ENCODE measurements around the gene AKIRIN2. TPM values are rescaled to one million over a fixed set of nuclear protein-coding genes. Genes with fewer than 3 reads are reported as not detected.

The AKIRIN2 gene
- total RNA-seq: 10 to 100 TPM; 64.5 to 71.0 TPM

- Mint-ChIP-seq H3K4me3 (peak within 1 kb of the TSS; percentile 90 to 97), H3K9me3 (no peaks in the 10 kb centered on the region), H3K27me3 (ENCODE audit: low read depth) (no peaks in the 10 kb centered on the region), H3K27ac (peak within 1 kb of the TSS; percentile 86), H3K4me1 (ENCODE audit: low read depth) (peaks cover 61% of the 10 kb centered on the region), H3K36me3 (ENCODE audit: insufficient read depth in 2 of 2) (peaks cover 6 to 7% of the 10 kb centered on the region in 2 donors)
- DNase-seq (peak; percentile 95 to 96), ATAC-seq (replicated peaks in 1 of 2) (peak; percentile 69 to 70)
Measured at GRCh38 chr6:87701676-87702588, at the start of gene AKIRIN2. TSS of gene AKIRIN2 (minus strand) at chr6:87702233. CDS start at chr6:87701684, 549 bp downstream.

GRCh38 chr6:87747646-87748045 lies 45.6 kb upstream of the AKIRIN2 start:
- Mint-ChIP-seq H3K36me3 (ENCODE audit: insufficient read depth in 2 of 2) (no peaks in the 10 kb centered on the region), H3K27ac (no peak overlapping the region), H3K4me1 (ENCODE audit: low read depth) (peaks cover 5% of the 10 kb centered on the region), H3K9me3 (peaks cover 0 to 2% of the 10 kb centered on the region in 2 donors), H3K27me3 (ENCODE audit: low read depth) (peaks cover 14% of the 10 kb centered on the region), H3K4me3 (no peak overlapping the region)
- ATAC-seq (replicated peaks in 1 of 2): no peak
- no peak for DNase-seq

- no peak for DNase-seq
- H3K27me3 Mint-ChIP-seq (ENCODE audit: low read depth): peaks cover 14% of the 10 kb centered on the region
- peaks cover 18% of the 10 kb centered on the region for H3K4me1 Mint-ChIP-seq (ENCODE audit: low read depth)
- ATAC-seq (replicated peaks in 1 of 2): no peak
- no peak overlapping the region for H3K4me3 Mint-ChIP-seq
- H3K36me3 Mint-ChIP-seq (ENCODE audit: insufficient read depth in 2 of 2): no peaks in the 10 kb centered on the region
- no peak overlapping the region for H3K27ac Mint-ChIP-seq
- H3K9me3 Mint-ChIP-seq: peaks cover 2 to 6% of the 10 kb centered on the region in 2 donors
Measured at GRCh38 chr6:87745966-87746721, 44.1 kb upstream of the AKIRIN2 start.

- H3K9me3 Mint-ChIP-seq: peaks cover 3 to 6% of the 10 kb centered on the region in 2 donors
- DNase-seq: no peak
- no peak overlapping the region for H3K4me3 Mint-ChIP-seq
- H3K36me3 Mint-ChIP-seq (ENCODE audit: insufficient read depth in 2 of 2): no peaks in the 10 kb centered on the region
- ATAC-seq (replicated peaks in 1 of 2): no peak
- H3K4me1 Mint-ChIP-seq (ENCODE audit: low read depth): peaks cover 28% of the 10 kb centered on the region
- H3K27ac Mint-ChIP-seq: no peak overlapping the region
- peaks cover 14% of the 10 kb centered on the region for H3K27me3 Mint-ChIP-seq (ENCODE audit: low read depth)
Measured at GRCh38 chr6:87743454-87743853, 41.4 kb upstream of the AKIRIN2 start.

- H3K27ac Mint-ChIP-seq: peak overlapping the region; percentile 67
- peaks cover 14% of the 10 kb centered on the region for H3K27me3 Mint-ChIP-seq (ENCODE audit: low read depth)
- ATAC-seq (replicated peaks in 1 of 2): peak; percentile 87 to 89
- peak; percentile 77 to 79 for DNase-seq
- H3K9me3 Mint-ChIP-seq: peaks cover 3 to 6% of the 10 kb centered on the region in 2 donors
- peak overlapping the region in 1 of 2 donors; percentile 16 for H3K4me3 Mint-ChIP-seq
- peaks cover 42% of the 10 kb centered on the region for H3K4me1 Mint-ChIP-seq (ENCODE audit: low read depth)
- no peaks in the 10 kb centered on the region for H3K36me3 Mint-ChIP-seq (ENCODE audit: insufficient read depth in 2 of 2)
Measured at GRCh38 chr6:87742106-87742505, 40.1 kb upstream of the AKIRIN2 start.

- Mint-ChIP-seq H3K4me1 (ENCODE audit: low read depth) (peaks cover 49% of the 10 kb centered on the region), H3K4me3 (no peak overlapping the region), H3K27me3 (ENCODE audit: low read depth) (peaks cover 10% of the 10 kb centered on the region), H3K36me3 (ENCODE audit: insufficient read depth in 2 of 2) (peaks cover 0 to 2% of the 10 kb centered on the region in 2 donors), H3K9me3 (peaks cover 3 to 6% of the 10 kb centered on the region in 2 donors), H3K27ac (no peak overlapping the region)
- no peak for ATAC-seq (replicated peaks in 1 of 2)
- no peak for DNase-seq
Measured at GRCh38 chr6:87741001-87741650, 39.1 kb upstream of the AKIRIN2 start.

- ATAC-seq (replicated peaks in 1 of 2) (peak; percentile 16 to 24), DNase-seq (peak in 1 of 2 donors; percentile 15)
- peak overlapping the region in 1 of 2 donors; percentile 81 for H3K4me3 Mint-ChIP-seq
- H3K27ac Mint-ChIP-seq: peak overlapping the region; percentile 90
- peaks cover 2% of the 10 kb centered on the region in 2 donors for H3K36me3 Mint-ChIP-seq (ENCODE audit: insufficient read depth in 2 of 2)
- H3K4me1 Mint-ChIP-seq (ENCODE audit: low read depth): peaks cover 49% of the 10 kb centered on the region
- peaks cover 3 to 6% of the 10 kb centered on the region in 2 donors for H3K9me3 Mint-ChIP-seq
- no peaks in the 10 kb centered on the region for H3K27me3 Mint-ChIP-seq (ENCODE audit: low read depth)
Measured at GRCh38 chr6:87738744-87739143, 36.7 kb upstream of the AKIRIN2 start.

GRCh38 chr6:87738000-87738399 lies 36.0 kb upstream of the AKIRIN2 start:
- peak; percentile 43 to 50 for ATAC-seq (replicated peaks in 1 of 2)
- peak in 1 of 2 donors; percentile 18 for DNase-seq
- H3K27ac Mint-ChIP-seq: peak overlapping the region; percentile 90
- H3K4me3 Mint-ChIP-seq: peak overlapping the region; percentile 43 to 81
- peaks cover 2% of the 10 kb centered on the region in 2 donors for H3K36me3 Mint-ChIP-seq (ENCODE audit: insufficient read depth in 2 of 2)
- H3K9me3 Mint-ChIP-seq: peaks cover 3 to 6% of the 10 kb centered on the region in 2 donors
- no peaks in the 10 kb centered on the region for H3K27me3 Mint-ChIP-seq (ENCODE audit: low read depth)
- H3K4me1 Mint-ChIP-seq (ENCODE audit: low read depth): peaks cover 48% of the 10 kb centered on the region

- ATAC-seq (replicated peaks in 1 of 2) (peak; percentile 28 to 45), DNase-seq (peak; percentile 19 to 28)
- peaks cover 2% of the 10 kb centered on the region in 2 donors for H3K36me3 Mint-ChIP-seq (ENCODE audit: insufficient read depth in 2 of 2)
- H3K27me3 Mint-ChIP-seq (ENCODE audit: low read depth): no peaks in the 10 kb centered on the region
- H3K4me1 Mint-ChIP-seq (ENCODE audit: low read depth): peaks cover 48% of the 10 kb centered on the region
- peak overlapping the region; percentile 90 for H3K27ac Mint-ChIP-seq
- H3K4me3 Mint-ChIP-seq: peak overlapping the region; percentile 41 to 73
- H3K9me3 Mint-ChIP-seq: peaks cover 2 to 3% of the 10 kb centered on the region in 2 donors
Measured at GRCh38 chr6:87736809-87737540, 34.9 kb upstream of the AKIRIN2 start.

- peaks cover 45% of the 10 kb centered on the region for H3K4me1 Mint-ChIP-seq (ENCODE audit: low read depth)
- H3K4me3 Mint-ChIP-seq: peak overlapping the region; percentile 35 to 66
- H3K27me3 Mint-ChIP-seq (ENCODE audit: low read depth): peaks cover 21% of the 10 kb centered on the region
- peak; percentile 77 to 79 for ATAC-seq (replicated peaks in 1 of 2)
- H3K9me3 Mint-ChIP-seq: no peaks in the 10 kb centered on the region
- peaks cover 2 to 3% of the 10 kb centered on the region in 2 donors for H3K36me3 Mint-ChIP-seq (ENCODE audit: insufficient read depth in 2 of 2)
- peak; percentile 17 to 41 for DNase-seq
- peak overlapping the region; percentile 79 for H3K27ac Mint-ChIP-seq
Measured at GRCh38 chr6:87731818-87732661, 30.0 kb upstream of the AKIRIN2 start.

- Mint-ChIP-seq H3K4me1 (ENCODE audit: low read depth) (peaks cover 38% of the 10 kb centered on the region), H3K9me3 (no peaks in the 10 kb centered on the region), H3K36me3 (ENCODE audit: insufficient read depth in 2 of 2) (peaks cover 0 to 3% of the 10 kb centered on the region in 2 donors), H3K27me3 (ENCODE audit: low read depth) (peaks cover 21% of the 10 kb centered on the region), H3K27ac (no peak overlapping the region), H3K4me3 (no peak overlapping the region)
- no peak for DNase-seq
- no peak for ATAC-seq (replicated peaks in 1 of 2)
Measured at GRCh38 chr6:87731080-87731479, 29.0 kb upstream of the AKIRIN2 start.

Data from activated T-cell treated with anti-CD3 and anti-CD28 coated beads, Interleukin-2, amount 50 U/mL, for 72 hours (primary cell).